ENCODE results near the gene ELSPBP1. TPM values are rescaled to one million over a fixed set of nuclear protein-coding genes. Genes with fewer than 3 reads are reported as not detected.

Gene ELSPBP1
- total RNA-seq, 1 experiment from 2014 or later: not detected

- BruUV-seq (replicated peaks): no TSS peak
- ChIA-PET RAD21 (ENCODE audit: low non-redundant PET in 1 of 2, low total read pairs in 2 of 2, uncharacterized antibody in 2 of 2, unreplicated experiment in 2 of 2) (no interaction called here), POLR2A (no interaction called here), CTCF (no interaction called here)
- ATAC-seq: peak; percentile 52
- Histone ChIP-seq H3K9me3 (ENCODE audit: control insufficient read depth in 1 of 2, insufficient read depth in 1 of 2, low read depth in 1 of 2, low read length in 2 of 2) (no peaks in the 10 kb centered on the region; a peak in 1 of 4 replicates), H3K79me2 (ENCODE audit: insufficient read depth, low read length) (no peaks in the 10 kb centered on the region), H3K4me3 (replicated peaks in 1 of 2; ENCODE audit: low read depth in 1 of 2, low read length in 2 of 2) (no peak overlapping the region), H3K4me1 (ENCODE audit: control insufficient read depth in 1 of 2, insufficient read depth in 2 of 2, low read length in 2 of 2) (peaks cover 0 to 5% of the 10 kb centered on the region in 2 experiments; a peak in 1 of 4 replicates), H4K20me1 (ENCODE audit: insufficient read depth) (no peaks in the 10 kb centered on the region), H3K27ac (ENCODE audit: low read depth, low read length) (no peak overlapping the region), H3K9me2 (ENCODE audit: insufficient read depth) (no peaks in the 10 kb centered on the region), H3K36me3 (ENCODE audit: control insufficient read depth in 1 of 2, insufficient read depth in 2 of 2, low read length in 2 of 2) (no peaks in the 10 kb centered on the region), H3K9ac (ENCODE audit: low read length) (no peak overlapping the region), H3K27me3 (ENCODE audit: insufficient read depth, low read length) (no peaks in the 10 kb centered on the region), H3K4me2 (ENCODE audit: low read length) (peak overlapping the region; percentile 26; the same call in 1 of the 2 replicates), H2AFZ (ENCODE audit: low read depth, low read length, poor library complexity, severe bottlenecking) (peak overlapping the region; percentile 92)
- DNase-seq (ENCODE audit: low read depth, low spot score): peak; percentile 32
- intact Hi-C loops (cut with micrococcal nuclease): no loop called here
- TF ChIP-seq CTCF (IDR thresholded peaks at IDR 0.05 in 2 of 3, conservative IDR thresholded peaks at IDR 0.05 in 1 of 3; ENCODE audit: borderline replicate concordance in 1 of 3, insufficient read depth in 1 of 3, low read depth in 2 of 3, low read length in 2 of 3) (peak in 2 of 3 experiments; percentile 50 to 60; a peak in 4 of 6 replicates), JUND (IDR thresholded peaks at IDR 0.05) (no peak)
These were observed 12.3 kb downstream of the ELSPBP1 start for GRCh38 chr19:48006762-48007161.

GRCh38 chr19:48010932-48011758 lies 16.7 kb downstream of the ELSPBP1 start:
- H4K20me1 ChIP-seq (ENCODE audit: insufficient read depth): no peaks in the 10 kb centered on the region
- CTCF ChIA-PET: interaction anchor here (1.0 kb wide), 1 partner anchor 16 kb away, joined by 3 read pairs; no protein-coding TSS in a partner anchor
- no TSS peak for BruUV-seq (replicated peaks)
- no peak for TF ChIP-seq SP1 (IDR thresholded peaks at IDR 0.05; ENCODE audit: low read depth)
- no peak for TF ChIP-seq CEBPB (IDR thresholded peaks at IDR 0.05; ENCODE audit: low read depth)
- TF ChIP-seq EZH2phosphoT487 (IDR thresholded peaks at IDR 0.05; ENCODE audit: borderline replicate concordance): no peak
- no peak for TF ChIP-seq EZH2 (IDR thresholded peaks at IDR 0.05)
- TF ChIP-seq RAD21 (IDR thresholded peaks at IDR 0.05; ENCODE audit: low read depth): no peak
- no peak for TF ChIP-seq ZNF274 (IDR thresholded peaks at IDR 0.05; ENCODE audit: low read depth, low read length)
- TF ChIP-seq SRF (IDR thresholded peaks at IDR 0.05; ENCODE audit: low read depth): no peak
- TF ChIP-seq EGR1 (IDR thresholded peaks at IDR 0.05; ENCODE audit: low read depth): no peak
- no peak for TF ChIP-seq YY1 (IDR thresholded peaks at IDR 0.05; ENCODE audit: extremely low read depth, insufficient replicate concordance, low read depth, low read length)
- no peak for TF ChIP-seq ZFX (IDR thresholded peaks at IDR 0.05)
- TF ChIP-seq CTCF (IDR thresholded peaks at IDR 0.05 in 2 of 3, conservative IDR thresholded peaks at IDR 0.05 in 1 of 3; ENCODE audit: borderline replicate concordance in 1 of 3, insufficient read depth in 1 of 3, low read depth in 2 of 3, low read length in 2 of 3): no peak
- no peak for TF ChIP-seq SIN3A (IDR thresholded peaks at IDR 0.05; ENCODE audit: low read depth)
- no peak for TF ChIP-seq POLR2A (IDR thresholded peaks at IDR 0.05; ENCODE audit: borderline replicate concordance, extremely low read depth, insufficient read depth, insufficient read length)
- TF ChIP-seq ELF1 (IDR thresholded peaks at IDR 0.05; ENCODE audit: borderline replicate concordance, low read depth): no peak
- no peak for TF ChIP-seq ATF3 (IDR thresholded peaks at IDR 0.05)

More at GRCh38 chr19:48010932-48011758, 16.7 kb downstream of the ELSPBP1 start:
- no peak overlapping the region for H3K4me3 ChIP-seq (replicated peaks in 1 of 2; ENCODE audit: low read depth in 1 of 2, low read length in 2 of 2)
- intact Hi-C loops (cut with micrococcal nuclease): no loop called here
- ATAC-seq (no peak), DNase-seq (ENCODE audit: low read depth, low spot score) (no peak)
- H3K4me2 ChIP-seq (ENCODE audit: low read length): no peak overlapping the region
- no peaks in the 10 kb centered on the region; a peak in 1 of 4 replicates for H3K9me3 ChIP-seq (ENCODE audit: control insufficient read depth in 1 of 2, insufficient read depth in 1 of 2, low read depth in 1 of 2, low read length in 2 of 2)
- H2AFZ ChIP-seq (ENCODE audit: low read depth, low read length, poor library complexity, severe bottlenecking): no peak overlapping the region
- peaks cover 0 to 5% of the 10 kb centered on the region in 2 experiments; a peak in 1 of 4 replicates for H3K4me1 ChIP-seq (ENCODE audit: control insufficient read depth in 1 of 2, insufficient read depth in 2 of 2, low read length in 2 of 2)
- RAD21 ChIA-PET (ENCODE audit: low non-redundant PET in 1 of 2, low total read pairs in 2 of 2, uncharacterized antibody in 2 of 2, unreplicated experiment in 2 of 2): no interaction called here
- POLR2A ChIA-PET: no interaction called here
- H3K27me3 ChIP-seq (ENCODE audit: insufficient read depth, low read length): peaks cover 7% of the 10 kb centered on the region; the same call in 1 of the 2 replicates
- H3K9ac ChIP-seq (ENCODE audit: low read length): no peak overlapping the region
- no peak overlapping the region for H3K27ac ChIP-seq (ENCODE audit: low read depth, low read length)
- H3K36me3 ChIP-seq (ENCODE audit: control insufficient read depth in 1 of 2, insufficient read depth in 2 of 2, low read length in 2 of 2): no peaks in the 10 kb centered on the region
- no peaks in the 10 kb centered on the region for H3K9me2 ChIP-seq (ENCODE audit: insufficient read depth)
- H3K79me2 ChIP-seq (ENCODE audit: insufficient read depth, low read length): no peaks in the 10 kb centered on the region

Measured in HCT116 (cell line).